A549 (cell line): ENCODE data around the gene RPS2. TPM values are rescaled to one million over a fixed set of nuclear protein-coding genes. Genes with fewer than 3 reads are reported as not detected.

Experiments used
- ATAC-seq, 2 experiments: fragments of 200-7000 bp in 1 of 2; fragments of >200 bp in 1 of 2; cut with Nextera tagmentation in 1 of 2; cut with Tn5 transposase in 1 of 2; 3 replicates each; pipeline versions ENCODE4 v1.8.0 to v1.9.1; 2018 to 2020; ENCODE audit warnings: mild to moderate bottlenecking in 1 of 2, moderate library complexity in 1 of 2
- CTCF ChIA-PET: fragments of 300-600 bp; sonication (Branson Sonifier 250); formaldehyde crosslinking; extraction: SDS; loops from one replicate; lab custom pipeline; 2021; ENCODE audit warnings: antibody characterized with exemption, inconsistent platforms; lab: Yijun Ruan, JAX
- POLR2A ChIA-PET: fragments of 350-600 bp; formaldehyde crosslinking; extraction: SDS; loops from one replicate; lab custom pipeline; 2021; ENCODE audit warnings: antibody characterized with exemption, inconsistent platforms; lab: Yijun Ruan, JAX
- DNase-seq, 2 experiments: peaks; one replicate each; pipeline versions ENCODE4 v3.0.0 to v3.0.0-alpha.2; 2011 to 2016; ENCODE audit warnings: low read depth in 1 of 2, low spot score in 1 of 2
- FAIRE-seq: peaks from 2 replicates; lab custom pipeline; 2011; peaks lifted over from hg19 to GRCh38; lab: Jason Lieb, UNC
- H3K27ac ChIP-seq, 2 experiments: fragments of >200 bp; sonication (Bioruptor Twin); formaldehyde crosslinking; 3 replicates each; pipeline ENCODE4 v1.5.1; 2016 to 2017
- H3K4me1 ChIP-seq: fragments of >200 bp; sonication (Bioruptor Twin); formaldehyde crosslinking; 3 replicates; pipeline ENCODE4 v1.6.1; 2016
- H3K4me2 ChIP-seq: fragments of >200 bp; sonication (Bioruptor Twin); formaldehyde crosslinking; 3 replicates; pipeline ENCODE4 v1.6.1; 2016
- H3K4me3 ChIP-seq: fragments of >200 bp; sonication (Bioruptor Twin); formaldehyde crosslinking; 3 replicates; pipeline ENCODE4 v1.5.1; 2016
- H3K9me3 ChIP-seq: fragments of >200 bp; sonication (Bioruptor Twin); formaldehyde crosslinking; 3 replicates; pipeline ENCODE4 v1.6.1; 2016
- CEBPB ChIP-seq, 2 experiments: fragments of >200 bp in 1 of 2; sonication (Bioruptor Twin) in 1 of 2; formaldehyde crosslinking in 1 of 2; IDR thresholded peaks; 2 replicates each; pipeline ENCODE4 v1.6.1; 2012 to 2016
- CHD2 ChIP-seq: fragments of 150-350 bp; IDR thresholded peaks from 2 replicates; pipeline ENCODE4 v1.6.1; 2014; ENCODE audit warnings: low read length; ENCODE audit not compliant: partially characterized antibody
- E2F6 ChIP-seq: IDR thresholded peaks from 2 replicates; pipeline ENCODE4 v1.6.1; 2012; ENCODE audit warnings: low read depth, borderline replicate concordance
- FOSB ChIP-seq: fragments of 250-450 bp; sonication (Bioruptor Pico); IDR thresholded peaks from 2 replicates; pipeline ENCODE4 v1.5.0; 2020; ENCODE audit warnings: mild to moderate bottlenecking, moderate library complexity
- GATA3 ChIP-seq: IDR thresholded peaks from 2 replicates; pipeline ENCODE4 v1.6.1; 2012; ENCODE audit warnings: borderline replicate concordance
- HDAC2 ChIP-seq: fragments of 200-600 bp; sonication (generic); IDR thresholded peaks from 2 replicates; pipeline ENCODE4 v1.6.1; 2016
- HES2 ChIP-seq: fragments of >200 bp; sonication (Bioruptor Twin); formaldehyde crosslinking; IDR thresholded peaks from 2 replicates; pipeline ENCODE4 v1.6.1; 2016
- HOXA7 ChIP-seq: fragments of 250-450 bp; sonication (Bioruptor Pico); IDR thresholded peaks from 2 replicates; pipeline ENCODE4 v1.5.0; 2020; ENCODE audit warnings: mild to moderate bottlenecking, moderate library complexity
- MAX ChIP-seq: IDR thresholded peaks from 2 replicates; pipeline ENCODE4 v1.6.1; 2012
- MAZ ChIP-seq: fragments of 150-350 bp; IDR thresholded peaks from 2 replicates; pipeline ENCODE4 v1.6.1; 2014; ENCODE audit warnings: antibody characterized with exemption, low read depth, low read length, borderline replicate concordance
- MYC ChIP-seq: IDR thresholded peaks from 2 replicates; pipeline ENCODE4 v1.6.1; 2012; ENCODE audit warnings: mild to moderate bottlenecking, inconsistent platforms, low read length, improper control_type of control experiment, borderline replicate concordance
- NR3C1 ChIP-seq: fragments of >200 bp; sonication (Bioruptor Twin); formaldehyde crosslinking; IDR thresholded peaks from 3 replicates; pipeline ENCODE4 v1.6.1; 2017
- POLR2AphosphoS2 ChIP-seq: conservative IDR thresholded peaks from 2 replicates; pipeline ENCODE4 v1.6.1; 2012; ENCODE audit warnings: low read length, improper control_type of control experiment, inconsistent platforms
- RARB ChIP-seq: fragments of 250-450 bp; sonication (Bioruptor Pico); IDR thresholded peaks from 2 replicates; pipeline ENCODE4 v1.8.0; 2021; ENCODE audit warnings: mild to moderate bottlenecking, moderate library complexity
- RCOR1 ChIP-seq: fragments of 150-350 bp; IDR thresholded peaks from 2 replicates; pipeline ENCODE4 v1.6.1; 2014; ENCODE audit warnings: antibody characterized with exemption, low read length, low read depth
- RFX5 ChIP-seq: fragments of 450-650 bp; IDR thresholded peaks from 2 replicates; pipeline ENCODE4 v1.7.1; 2014; ENCODE audit warnings: antibody characterized with exemption, mild to moderate bottlenecking, moderate library complexity
- TFCP2L1 ChIP-seq: fragments of 250-450 bp; sonication (Bioruptor Pico); IDR thresholded peaks from 2 replicates; pipeline ENCODE4 v1.5.0; 2021; ENCODE audit warnings: mild to moderate bottlenecking
- TP53 ChIP-seq: fragments of 250-450 bp; sonication (Bioruptor Pico); IDR thresholded peaks from 2 replicates; pipeline ENCODE4 v1.5.0; 2021; ENCODE audit warnings: mild to moderate bottlenecking, moderate library complexity
- ZC3H11A ChIP-seq: fragments of 450-650 bp; IDR thresholded peaks from 2 replicates; pipeline ENCODE4 v1.6.1; 2014; ENCODE audit warnings: antibody characterized with exemption, mild to moderate bottlenecking
- ZFP36 ChIP-seq: fragments of 450-650 bp; IDR thresholded peaks from 2 replicates; pipeline ENCODE4 v1.6.1; 2014; ENCODE audit warnings: borderline replicate concordance; ENCODE audit not compliant: partially characterized antibody
- WGBS: methylation state at CpG from one replicate; pipeline ENCODE4 v1.1.6; 2017; ENCODE audit errors: missing lambda C conversion rate; 5-methylcytosine and 5-hydroxymethylcytosine counted together
- polyA plus RNA-seq, 4 experiments: library from polyadenylated mRNA; depleted of rRNA in 3 of 4; stranded (reverse); fragments of >200 nt; fragmentation: RNase III in 1 of 4; extraction: RNeasy Plus Mini Kit Qiagen cat#74134 plus additional on column Dnase treatment in 1 of 4; gene quantifications; 2 replicates in 3 of 4; 3 replicates in 1 of 4; pipeline ENCODE4 v1.2.3, GENCODE V29; 2011 to 2017
- TF ChIP-seq, protein P1 (sequence below): fragments of >200 bp; sonication (Bioruptor Twin); formaldehyde crosslinking; IDR thresholded peaks from 3 replicates; pipeline ENCODE4 v1.6.1; 2016
- TF ChIP-seq, protein P2 (sequence below): fragments of 200-600 bp; sonication (generic); IDR thresholded peaks from 2 replicates; pipeline ENCODE4 v1.6.1; 2016; ENCODE audit warnings: antibody characterized with exemption, mild to moderate bottlenecking, moderate library complexity
- TF ChIP-seq, protein P3 (sequence below): fragments of 450-650 bp; IDR thresholded peaks from 2 replicates; pipeline ENCODE4 v1.6.1; 2014; ENCODE audit warnings: antibody characterized with exemption

The RPS2 gene
- polyA plus RNA-seq, 2 of the 4 experiments (the other 2 are of a cell fraction), result 2,621 to 3,626 TPM

DNA sequence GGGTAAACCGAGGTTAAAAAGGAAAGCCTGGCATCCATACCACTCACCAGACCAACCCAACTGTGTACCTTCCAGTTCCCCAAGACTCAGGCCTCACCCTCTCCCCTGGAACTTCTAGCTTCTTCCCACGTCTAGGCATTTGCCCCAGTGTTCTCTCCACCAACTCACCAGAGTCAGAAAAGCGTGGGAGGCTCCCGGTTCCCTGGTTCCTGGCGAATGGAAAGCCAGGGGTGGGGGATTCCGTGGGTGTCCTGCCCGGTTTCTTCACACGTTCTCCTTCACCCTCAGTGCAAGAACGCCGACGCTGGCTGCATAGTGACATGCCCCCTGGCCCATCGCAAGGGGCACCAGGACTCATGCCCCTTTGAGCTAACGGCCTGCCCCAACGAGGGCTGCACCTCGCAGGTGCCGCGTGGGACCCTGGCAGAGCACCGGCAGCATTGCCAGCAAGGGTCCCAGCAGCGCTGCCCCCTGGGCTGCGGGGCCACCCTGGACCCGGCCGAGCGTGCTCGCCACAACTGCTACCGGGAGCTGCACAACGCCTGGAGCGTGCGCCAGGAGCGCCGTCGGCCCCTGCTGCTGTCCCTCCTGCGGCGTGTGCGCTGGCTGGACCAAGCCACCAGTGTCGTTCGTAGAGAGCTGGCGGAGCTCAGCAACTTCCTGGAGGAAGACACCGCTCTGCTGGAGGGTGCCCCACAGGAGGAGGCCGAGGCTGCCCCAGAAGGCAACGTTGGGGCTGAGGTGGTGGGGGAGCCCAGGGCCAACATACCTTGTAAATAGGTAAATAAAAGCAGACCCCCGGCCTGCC, 3.7 kb upstream of the RPS2 start:
- H3K4me1 ChIP-seq, result peaks cover 19% of the 10 kb centered on the region
- H3K4me3 ChIP-seq, result no peak overlapping the region
- ChIA-PET CTCF (interaction anchor here (1.0 to 3.0 kb wide), 5 partner anchors 9 to 45 kb away, joined by 3 to 9 read pairs (median 4); partner anchors contain the start of gene NDUFB10), POLR2A (no interaction called here)
- no peaks in the 10 kb centered on the region for H3K9me3 ChIP-seq
- 88% methylated on average over 29 of the region's 41 CpGs for WGBS
- no peak for DNase-seq
- no peak for ATAC-seq
- H3K27ac ChIP-seq, result no peak overlapping the region
- TF ChIP-seq TP53 (CRISPR knock-in tag) (no peak), FOSB (CRISPR knock-in tag) (no peak), RCOR1 (no peak), RFX5 (no peak), ZFP36 (no peak), MAZ (no peak), MAX (no peak), TFCP2L1 (no peak), HOXA7 (no peak), HES2 (no peak), ZC3H11A (no peak), NR3C1 (no peak), CEBPB (IDR thresholded peaks at IDR 0.05) (no peak), CHD2 (no peak), E2F6 (no peak)
- TF ChIP-seq, protein P1, sequence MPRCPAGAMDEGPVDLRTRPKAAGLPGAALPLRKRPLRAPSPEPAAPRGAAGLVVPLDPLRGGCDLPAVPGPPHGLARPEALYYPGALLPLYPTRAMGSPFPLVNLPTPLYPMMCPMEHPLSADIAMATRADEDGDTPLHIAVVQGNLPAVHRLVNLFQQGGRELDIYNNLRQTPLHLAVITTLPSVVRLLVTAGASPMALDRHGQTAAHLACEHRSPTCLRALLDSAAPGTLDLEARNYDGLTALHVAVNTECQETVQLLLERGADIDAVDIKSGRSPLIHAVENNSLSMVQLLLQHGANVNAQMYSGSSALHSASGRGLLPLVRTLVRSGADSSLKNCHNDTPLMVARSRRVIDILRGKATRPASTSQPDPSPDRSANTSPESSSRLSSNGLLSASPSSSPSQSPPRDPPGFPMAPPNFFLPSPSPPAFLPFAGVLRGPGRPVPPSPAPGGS, result no peak
- no peak overlapping the region for H3K4me2 ChIP-seq
- FAIRE-seq, result no peak

GRCh38 chr16:1966460-1966859, 1.8 kb upstream of the RPS2 start, which contains the start of gene RNF151:
RNF151 (plus strand) TSS chr16:1966856; CDS start chr16:1966882, 26 bp downstream.
- DNase-seq, result no peak
- H3K4me3 ChIP-seq, result peak within 1 kb of the TSS; percentile 88
- TF ChIP-seq, protein P2, sequence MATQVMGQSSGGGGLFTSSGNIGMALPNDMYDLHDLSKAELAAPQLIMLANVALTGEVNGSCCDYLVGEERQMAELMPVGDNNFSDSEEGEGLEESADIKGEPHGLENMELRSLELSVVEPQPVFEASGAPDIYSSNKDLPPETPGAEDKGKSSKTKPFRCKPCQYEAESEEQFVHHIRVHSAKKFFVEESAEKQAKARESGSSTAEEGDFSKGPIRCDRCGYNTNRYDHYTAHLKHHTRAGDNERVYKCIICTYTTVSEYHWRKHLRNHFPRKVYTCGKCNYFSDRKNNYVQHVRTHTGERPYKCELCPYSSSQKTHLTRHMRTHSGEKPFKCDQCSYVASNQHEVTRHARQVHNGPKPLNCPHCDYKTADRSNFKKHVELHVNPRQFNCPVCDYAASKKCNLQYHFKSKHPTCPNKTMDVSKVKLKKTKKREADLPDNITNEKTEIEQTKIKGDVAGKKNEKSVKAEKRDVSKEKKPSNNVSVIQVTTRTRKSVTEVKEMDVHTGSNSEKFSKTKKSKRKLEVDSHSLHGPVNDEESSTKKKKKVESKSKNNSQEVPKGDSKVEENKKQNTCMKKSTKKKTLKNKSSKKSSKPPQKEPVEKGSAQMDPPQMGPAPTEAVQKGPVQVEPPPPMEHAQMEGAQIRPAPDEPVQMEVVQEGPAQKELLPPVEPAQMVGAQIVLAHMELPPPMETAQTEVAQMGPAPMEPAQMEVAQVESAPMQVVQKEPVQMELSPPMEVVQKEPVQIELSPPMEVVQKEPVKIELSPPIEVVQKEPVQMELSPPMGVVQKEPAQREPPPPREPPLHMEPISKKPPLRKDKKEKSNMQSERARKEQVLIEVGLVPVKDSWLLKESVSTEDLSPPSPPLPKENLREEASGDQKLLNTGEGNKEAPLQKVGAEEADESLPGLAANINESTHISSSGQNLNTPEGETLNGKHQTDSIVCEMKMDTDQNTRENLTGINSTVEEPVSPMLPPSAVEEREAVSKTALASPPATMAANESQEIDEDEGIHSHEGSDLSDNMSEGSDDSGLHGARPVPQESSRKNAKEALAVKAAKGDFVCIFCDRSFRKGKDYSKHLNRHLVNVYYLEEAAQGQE, result no peak
- TF ChIP-seq GATA3, result no peak
- TF ChIP-seq POLR2AphosphoS2, result no peak
- no peak for TF ChIP-seq CHD2
- TF ChIP-seq ZFP36, result no peak
- TF ChIP-seq, protein P3, sequence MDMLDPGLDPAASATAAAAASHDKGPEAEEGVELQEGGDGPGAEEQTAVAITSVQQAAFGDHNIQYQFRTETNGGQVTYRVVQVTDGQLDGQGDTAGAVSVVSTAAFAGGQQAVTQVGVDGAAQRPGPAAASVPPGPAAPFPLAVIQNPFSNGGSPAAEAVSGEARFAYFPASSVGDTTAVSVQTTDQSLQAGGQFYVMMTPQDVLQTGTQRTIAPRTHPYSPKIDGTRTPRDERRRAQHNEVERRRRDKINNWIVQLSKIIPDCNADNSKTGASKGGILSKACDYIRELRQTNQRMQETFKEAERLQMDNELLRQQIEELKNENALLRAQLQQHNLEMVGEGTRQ, result no peak
- TF ChIP-seq RARB (CRISPR knock-in tag), result no peak
- no peak for TF ChIP-seq E2F6
- no peak for TF ChIP-seq HES2
- TF ChIP-seq HDAC2, result no peak
- no peak for TF ChIP-seq MYC
- no peak for ATAC-seq
- no peak for FAIRE-seq
- H3K27ac ChIP-seq, result peak within 1 kb of the TSS; percentile 92 to 100
- CTCF ChIA-PET, result interaction anchor here (0.6 to 3.0 kb wide), 8 partner anchors 12 to 180 kb away, joined by 3 to 11 read pairs (median 4); partner anchors contain the start of gene GFER
- 85% methylated on average over 3 of the region's 6 CpGs for WGBS
- H3K4me1 ChIP-seq, result peaks cover 27% of the 10 kb centered on the region
- peak within 1 kb of the TSS; percentile 93 for H3K4me2 ChIP-seq
- no peaks in the 10 kb centered on the region for H3K9me3 ChIP-seq
- POLR2A ChIA-PET, result interaction anchor here (2.2 kb wide), 1 partner anchor 17 kb away, joined by 50 read pairs; the partner anchor contains the start of genes GFER and NOXO1
